Measurements from ENCODE around the gene NLN.

The NLN gene

DNA sequence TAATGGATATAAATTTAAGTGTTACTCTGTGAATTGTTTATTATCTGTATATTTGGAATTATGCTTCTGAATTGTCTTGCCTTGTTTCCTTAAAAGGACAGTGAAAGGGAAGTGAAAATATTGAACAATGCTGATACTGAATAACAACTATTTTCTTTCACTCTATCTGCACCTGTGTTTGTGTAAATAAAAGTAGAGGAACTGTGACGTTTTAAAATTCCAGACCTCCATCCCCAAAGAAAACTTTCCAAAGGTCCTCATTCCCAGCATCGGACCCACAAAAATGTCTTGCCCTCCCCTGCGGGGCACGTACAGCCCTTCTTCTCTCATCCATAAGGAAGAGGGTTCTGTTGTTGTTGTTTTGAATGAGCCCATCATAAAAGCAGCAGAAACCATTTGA, 100.0 kb downstream of the NLN start:
- TF ChIP-seq GABPA (IDR thresholded peaks at IDR 0.05; ENCODE audit: low read depth) (no peak), POLR2AphosphoS5 (IDR thresholded peaks at IDR 0.05; ENCODE audit: low read depth) (no peak), SPI1 (IDR thresholded peaks at IDR 0.05; ENCODE audit: borderline replicate concordance, low read depth) (no peak)
- TF ChIP-seq, protein P1, sequence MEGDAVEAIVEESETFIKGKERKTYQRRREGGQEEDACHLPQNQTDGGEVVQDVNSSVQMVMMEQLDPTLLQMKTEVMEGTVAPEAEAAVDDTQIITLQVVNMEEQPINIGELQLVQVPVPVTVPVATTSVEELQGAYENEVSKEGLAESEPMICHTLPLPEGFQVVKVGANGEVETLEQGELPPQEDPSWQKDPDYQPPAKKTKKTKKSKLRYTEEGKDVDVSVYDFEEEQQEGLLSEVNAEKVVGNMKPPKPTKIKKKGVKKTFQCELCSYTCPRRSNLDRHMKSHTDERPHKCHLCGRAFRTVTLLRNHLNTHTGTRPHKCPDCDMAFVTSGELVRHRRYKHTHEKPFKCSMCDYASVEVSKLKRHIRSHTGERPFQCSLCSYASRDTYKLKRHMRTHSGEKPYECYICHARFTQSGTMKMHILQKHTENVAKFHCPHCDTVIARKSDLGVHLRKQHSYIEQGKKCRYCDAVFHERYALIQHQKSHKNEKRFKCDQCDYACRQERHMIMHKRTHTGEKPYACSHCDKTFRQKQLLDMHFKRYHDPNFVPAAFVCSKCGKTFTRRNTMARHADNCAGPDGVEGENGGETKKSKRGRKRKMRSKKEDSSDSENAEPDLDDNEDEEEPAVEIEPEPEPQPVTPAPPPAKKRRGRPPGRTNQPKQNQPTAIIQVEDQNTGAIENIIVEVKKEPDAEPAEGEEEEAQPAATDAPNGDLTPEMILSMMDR (IDR thresholded peaks at IDR 0.05; ENCODE audit: insufficient read depth, low read length), result no peak
- TF ChIP-seq, protein P2, sequence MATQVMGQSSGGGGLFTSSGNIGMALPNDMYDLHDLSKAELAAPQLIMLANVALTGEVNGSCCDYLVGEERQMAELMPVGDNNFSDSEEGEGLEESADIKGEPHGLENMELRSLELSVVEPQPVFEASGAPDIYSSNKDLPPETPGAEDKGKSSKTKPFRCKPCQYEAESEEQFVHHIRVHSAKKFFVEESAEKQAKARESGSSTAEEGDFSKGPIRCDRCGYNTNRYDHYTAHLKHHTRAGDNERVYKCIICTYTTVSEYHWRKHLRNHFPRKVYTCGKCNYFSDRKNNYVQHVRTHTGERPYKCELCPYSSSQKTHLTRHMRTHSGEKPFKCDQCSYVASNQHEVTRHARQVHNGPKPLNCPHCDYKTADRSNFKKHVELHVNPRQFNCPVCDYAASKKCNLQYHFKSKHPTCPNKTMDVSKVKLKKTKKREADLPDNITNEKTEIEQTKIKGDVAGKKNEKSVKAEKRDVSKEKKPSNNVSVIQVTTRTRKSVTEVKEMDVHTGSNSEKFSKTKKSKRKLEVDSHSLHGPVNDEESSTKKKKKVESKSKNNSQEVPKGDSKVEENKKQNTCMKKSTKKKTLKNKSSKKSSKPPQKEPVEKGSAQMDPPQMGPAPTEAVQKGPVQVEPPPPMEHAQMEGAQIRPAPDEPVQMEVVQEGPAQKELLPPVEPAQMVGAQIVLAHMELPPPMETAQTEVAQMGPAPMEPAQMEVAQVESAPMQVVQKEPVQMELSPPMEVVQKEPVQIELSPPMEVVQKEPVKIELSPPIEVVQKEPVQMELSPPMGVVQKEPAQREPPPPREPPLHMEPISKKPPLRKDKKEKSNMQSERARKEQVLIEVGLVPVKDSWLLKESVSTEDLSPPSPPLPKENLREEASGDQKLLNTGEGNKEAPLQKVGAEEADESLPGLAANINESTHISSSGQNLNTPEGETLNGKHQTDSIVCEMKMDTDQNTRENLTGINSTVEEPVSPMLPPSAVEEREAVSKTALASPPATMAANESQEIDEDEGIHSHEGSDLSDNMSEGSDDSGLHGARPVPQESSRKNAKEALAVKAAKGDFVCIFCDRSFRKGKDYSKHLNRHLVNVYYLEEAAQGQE (IDR thresholded peaks at IDR 0.05; ENCODE audit: insufficient replicate concordance, low read depth), result no peak
- H3K27me3 ChIP-seq (ENCODE audit: insufficient read depth, poor library complexity, severe bottlenecking), result no peaks in the 10 kb centered on the region
- H3K27ac ChIP-seq (replicated peaks), result no peak overlapping the region
- no peak overlapping the region for H3K4me3 ChIP-seq (replicated peaks; ENCODE audit: insufficient read depth, low read length)
- no peak for DNase-seq (ENCODE audit: low read depth in 1 of 2, low spot score in 1 of 2)

DNA sequence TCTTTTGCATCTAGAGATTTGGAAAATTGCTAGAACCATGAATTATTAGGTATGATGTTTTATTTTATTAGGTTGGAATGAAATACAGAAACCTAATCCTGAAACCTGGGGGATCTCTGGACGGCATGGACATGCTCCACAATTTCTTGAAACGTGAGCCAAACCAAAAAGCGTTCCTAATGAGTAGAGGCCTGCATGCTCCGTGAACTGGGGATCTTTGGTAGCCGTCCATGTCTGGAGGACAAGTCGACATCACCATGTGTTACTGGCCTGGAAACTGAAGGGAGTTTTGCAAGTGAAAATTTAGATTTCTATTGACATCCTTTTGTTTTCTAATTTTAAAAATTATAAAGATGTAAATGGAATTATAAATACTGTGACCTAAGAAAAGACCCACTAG, 100.7 kb downstream of the NLN start:
- Histone ChIP-seq H3K27me3 (ENCODE audit: insufficient read depth, poor library complexity, severe bottlenecking) (no peaks in the 10 kb centered on the region), H3K4me3 (replicated peaks; ENCODE audit: insufficient read depth, low read length) (no peak overlapping the region), H3K27ac (replicated peaks) (no peak overlapping the region)
- TF ChIP-seq, protein P1 (IDR thresholded peaks at IDR 0.05; ENCODE audit: insufficient read depth, low read length), result no peak
- TF ChIP-seq GABPA (IDR thresholded peaks at IDR 0.05; ENCODE audit: low read depth), result no peak
- no peak for TF ChIP-seq SPI1 (IDR thresholded peaks at IDR 0.05; ENCODE audit: borderline replicate concordance, low read depth)
- TF ChIP-seq, protein P2 (IDR thresholded peaks at IDR 0.05; ENCODE audit: insufficient replicate concordance, low read depth), result no peak
- no peak for TF ChIP-seq POLR2AphosphoS5 (IDR thresholded peaks at IDR 0.05; ENCODE audit: low read depth)
- DNase-seq (ENCODE audit: low read depth in 1 of 2, low spot score in 1 of 2), result no peak

DNA sequence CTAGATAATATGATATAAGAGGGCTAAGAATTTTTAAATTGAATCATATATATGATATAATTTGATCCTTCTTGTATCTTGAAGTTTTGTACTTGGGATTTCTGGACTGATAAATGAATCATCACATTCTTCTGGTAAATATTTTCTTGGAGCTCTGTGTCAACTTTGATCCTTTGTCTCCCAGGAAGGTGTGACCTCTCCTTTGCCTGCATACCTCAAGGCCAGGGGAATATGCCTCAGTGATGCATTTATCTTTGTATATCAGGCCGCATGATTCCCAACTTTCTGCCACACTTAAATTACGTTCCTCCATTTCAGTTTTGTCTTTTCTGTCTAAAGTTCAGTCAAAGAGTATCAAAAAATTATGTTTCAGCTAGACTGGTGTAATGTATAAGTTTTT, 101.2 kb downstream of the NLN start:
- H3K27ac ChIP-seq (replicated peaks), result no peak overlapping the region; the same call in 1 of the 2 replicates
- DNase-seq (ENCODE audit: low read depth in 1 of 2, low spot score in 1 of 2), result no peak

More for the DNA sequence above, 101.2 kb downstream of the NLN start:
- Histone ChIP-seq H3K4me3 (replicated peaks; ENCODE audit: insufficient read depth, low read length) (no peak overlapping the region), H3K27me3 (ENCODE audit: insufficient read depth, poor library complexity, severe bottlenecking) (no peaks in the 10 kb centered on the region)
- TF ChIP-seq, protein P1 (IDR thresholded peaks at IDR 0.05; ENCODE audit: insufficient read depth, low read length), result no peak
- no peak for TF ChIP-seq GABPA (IDR thresholded peaks at IDR 0.05; ENCODE audit: low read depth)
- no peak for TF ChIP-seq POLR2AphosphoS5 (IDR thresholded peaks at IDR 0.05; ENCODE audit: low read depth)
- TF ChIP-seq, protein P2 (IDR thresholded peaks at IDR 0.05; ENCODE audit: insufficient replicate concordance, low read depth), result no peak
- no peak for TF ChIP-seq SPI1 (IDR thresholded peaks at IDR 0.05; ENCODE audit: borderline replicate concordance, low read depth)

Data from HL-60 (cell line).